Tibial artery (tissue), 4 donors: Measurements from ENCODE around the gene SLC11A2.
"Not testable (repeated sequence)": the region's sequence is repeated elsewhere in the genome, so short reads cannot be mapped to it uniquely, and the experiment has no call there.

Source experiments
- DNase-seq, 2 donors: peaks; one replicate each; pipeline ENCODE4 v3.0.0-alpha.2; 2019
- H3K27ac ChIP-seq, 2 donors: fragments of 200-600 bp; sonication (generic) in 1 of 2; 1 replicate in 1 of 2; 2 replicates in 1 of 2; pipeline ENCODE4 v1.5.1; 2018 to 2019; ENCODE audit warnings: mild to moderate bottlenecking in 1 of 2
- H3K27me3 ChIP-seq, 2 donors: fragments of 200-600 bp; sonication (generic) in 1 of 2; one replicate each; pipeline versions ENCODE4 v1.5.1 to v1.6.0; 2016 to 2019
- H3K36me3 ChIP-seq, 3 donors: fragments of 200-600 bp; sonication (generic) in 2 of 3; one replicate each; pipeline ENCODE4 v1.5.1; 2016 to 2019; ENCODE audit warnings: mild to moderate bottlenecking in 2 of 3
- H3K4me1 ChIP-seq, 4 donors: fragments of 200-600 bp; sonication (generic) in 2 of 4; 1 replicate in 3 of 4; 2 replicates in 1 of 4; pipeline ENCODE4 v1.5.1; 2016 to 2019
- H3K4me3 ChIP-seq, 2 donors: fragments of 200-600 bp; sonication (generic) in 1 of 2; 1 replicate in 1 of 2; 2 replicates in 1 of 2; pipeline ENCODE4 v1.5.1; 2018 to 2019; ENCODE audit warnings: mild to moderate bottlenecking in 2 of 2
- H3K9me3 ChIP-seq, 3 donors: fragments of 200-600 bp; sonication (generic) in 1 of 3; one replicate each; pipeline ENCODE4 v1.5.1; 2016 to 2019
- CTCF ChIP-seq, 2 experiments: fragments of 200-600 bp in 1 of 2; fragments of 450-650 bp in 1 of 2; IDR thresholded peaks; one replicate each; pipeline ENCODE4 v1.5.1; 2017 to 2019; ENCODE audit warnings: antibody characterized with exemption in 2 of 2, mild to moderate bottlenecking in 1 of 2, moderate library complexity in 1 of 2
- intact Hi-C: fragments of 100-400 bp; cut with DNase I; formaldehyde crosslinking; loops from one replicate; pipeline ENCODE4 v1.15.0; 2023; ENCODE audit warnings: low total_unique reads

Gene SLC11A2

DNA sequence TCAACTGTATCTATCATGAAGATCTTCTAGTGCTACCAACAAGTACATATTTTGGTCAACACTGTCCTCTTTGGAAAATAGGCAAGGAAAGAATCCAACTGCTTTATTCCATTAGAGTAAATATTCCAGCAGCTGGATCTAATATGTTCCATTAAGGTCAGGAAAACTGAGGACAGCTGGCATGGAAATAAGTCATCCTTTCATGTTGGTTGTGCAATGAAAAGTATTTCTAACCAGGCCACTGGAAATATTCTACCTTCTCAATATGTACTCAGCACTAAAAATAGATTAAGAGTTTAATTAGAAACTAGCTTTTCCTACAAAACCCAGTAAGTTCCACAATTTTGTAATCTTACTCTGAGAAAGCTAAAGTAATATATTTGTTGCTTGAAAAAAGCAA is 54.2 kb downstream of the SLC11A2 start:
- DNase-seq = no peak
- intact Hi-C loops = no loop called here
- TF ChIP-seq CTCF (IDR thresholded peaks at IDR 0.05) = no peak
- Histone ChIP-seq H3K27me3 (no peaks in the 10 kb centered on the region), H3K27ac (no peak overlapping the region), H3K4me1 (no peaks in the 10 kb centered on the region), H3K9me3 (no peaks in the 10 kb centered on the region), H3K4me3 (no peak overlapping the region), H3K36me3 (peaks cover 27 to 40% (median 34%) of the 10 kb centered on the region in 3 donors)

GRCh38 chr12:50964432-50964831 is 61.8 kb downstream of the SLC11A2 start:
- intact Hi-C loops = no loop called here

DNA sequence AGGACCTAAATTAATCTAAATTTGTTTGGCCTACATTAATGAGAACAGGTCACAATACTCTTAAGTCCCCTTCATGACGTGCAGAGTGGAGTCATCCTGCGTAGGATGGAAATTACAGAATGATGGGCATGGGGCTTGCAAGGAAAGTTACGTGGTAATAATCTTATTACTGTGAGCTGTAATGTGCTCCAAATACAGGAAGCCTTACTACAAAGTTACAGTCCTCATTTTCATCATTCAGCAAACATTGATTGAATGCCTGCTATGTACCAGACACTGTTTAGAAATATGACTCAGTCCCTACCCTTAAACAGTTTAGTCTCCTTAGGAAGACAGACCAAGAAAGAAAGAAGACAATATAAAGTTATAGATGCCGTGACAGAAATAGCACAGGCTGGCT is 64.5 kb downstream of the SLC11A2 start:
- no peak for TF ChIP-seq CTCF (IDR thresholded peaks at IDR 0.05)
- DNase-seq = no peak
- H3K27me3 ChIP-seq = no peaks in the 10 kb centered on the region
- H3K4me3 ChIP-seq = no peak overlapping the region
- H3K4me1 ChIP-seq = no peaks in the 10 kb centered on the region
- intact Hi-C loops = no loop called here
- H3K36me3 ChIP-seq = peaks cover 0 to 8% (median 0%) of the 10 kb centered on the region in 3 donors
- H3K27ac ChIP-seq = no peak overlapping the region
- H3K9me3 ChIP-seq = no peaks in the 10 kb centered on the region

More at GRCh38 chr12:50964432-50964831, 61.8 kb downstream of the SLC11A2 start:
- Histone ChIP-seq H3K4me1 (no peaks in the 10 kb centered on the region), H3K4me3 (no peak overlapping the region), H3K27ac (no peak overlapping the region), H3K27me3 (no peaks in the 10 kb centered on the region), H3K9me3 (no peaks in the 10 kb centered on the region), H3K36me3 (peaks cover 6 to 27% (median 18%) of the 10 kb centered on the region in 3 donors)
- no peak for DNase-seq
- TF ChIP-seq CTCF (IDR thresholded peaks at IDR 0.05) = no peak

DNA sequence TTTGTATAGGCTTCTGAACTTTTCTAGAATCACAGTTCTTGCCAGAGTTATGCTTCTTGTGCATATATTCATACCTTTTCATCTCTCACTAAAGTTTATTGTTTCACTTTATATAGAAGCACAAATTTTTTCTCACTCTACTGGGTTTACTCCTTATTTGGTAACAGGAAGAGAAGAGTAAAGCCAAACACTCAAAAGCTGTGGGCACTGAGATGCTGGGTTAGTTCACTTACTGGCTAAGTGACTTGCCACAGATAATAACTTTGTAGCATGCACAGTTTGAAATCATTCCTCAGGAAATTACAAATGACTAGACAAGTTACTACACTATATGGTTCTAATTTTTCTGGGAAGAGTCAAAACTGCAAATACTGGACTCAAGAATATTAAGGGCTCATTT is 66.1 kb downstream of the SLC11A2 start:
- DNase-seq = no peak
- Histone ChIP-seq H3K36me3 (no peaks in the 10 kb centered on the region), H3K27ac (no peak overlapping the region), H3K27me3 (no peaks in the 10 kb centered on the region), H3K9me3 (no peaks in the 10 kb centered on the region), H3K4me1 (no peaks in the 10 kb centered on the region), H3K4me3 (no peak overlapping the region)
- intact Hi-C loops = no loop called here
- TF ChIP-seq CTCF (IDR thresholded peaks at IDR 0.05) = no peak

- H3K27me3 ChIP-seq = no peaks in the 10 kb centered on the region
- no peak overlapping the region for H3K4me3 ChIP-seq
- H3K36me3 ChIP-seq = peaks cover 0 to 8% (median 0%) of the 10 kb centered on the region in 3 donors
- no peak overlapping the region for H3K27ac ChIP-seq
- no peaks in the 10 kb centered on the region for H3K9me3 ChIP-seq
- no peaks in the 10 kb centered on the region for H3K4me1 ChIP-seq
- no peak for DNase-seq
- intact Hi-C loops = no loop called here
- TF ChIP-seq CTCF (IDR thresholded peaks at IDR 0.05) = no peak
These were observed 70.5 kb downstream of the SLC11A2 start for GRCh38 chr12:50955697-50956096.

DNA sequence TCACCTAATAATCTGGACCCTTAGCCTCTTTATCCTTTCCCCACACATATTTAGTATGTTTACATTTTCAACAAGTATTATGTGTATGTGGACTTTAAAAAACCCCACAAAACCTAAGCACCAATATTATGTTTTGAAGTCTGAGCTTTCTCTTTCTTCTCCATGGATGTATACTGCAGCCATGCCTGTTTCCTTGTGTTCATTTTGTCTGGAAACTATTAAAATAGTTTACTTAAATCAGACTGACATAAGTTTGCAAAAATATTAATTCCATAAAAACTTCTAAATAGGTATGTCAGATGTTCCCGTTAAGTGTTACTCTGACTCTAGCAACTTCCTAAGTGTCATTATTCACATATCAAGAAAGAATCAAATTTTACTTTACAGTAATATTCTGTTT is 70.9 kb downstream of the SLC11A2 start:
- intact Hi-C loops = no loop called here
- no peak overlapping the region for H3K4me3 ChIP-seq
- H3K27ac ChIP-seq = no peak overlapping the region
- no peak for TF ChIP-seq CTCF (IDR thresholded peaks at IDR 0.05)
- no peaks in the 10 kb centered on the region for H3K9me3 ChIP-seq
- H3K4me1 ChIP-seq = no peaks in the 10 kb centered on the region
- DNase-seq = no peak
- no peaks in the 10 kb centered on the region for H3K27me3 ChIP-seq
- H3K36me3 ChIP-seq = peaks cover 0 to 8% (median 0%) of the 10 kb centered on the region in 3 donors

GRCh38 chr12:50954789-50955188 is 71.4 kb downstream of the SLC11A2 start:
- H3K4me3 ChIP-seq, H3K9me3 ChIP-seq, DNase-seq, H3K36me3 ChIP-seq, H3K27me3 ChIP-seq, intact Hi-C loops, H3K4me1 ChIP-seq, H3K27ac ChIP-seq: not testable (repeated sequence)
